GM19395 (cell line): ENCODE results near the gene MDGA2.
"Not testable (repeated sequence)": the region's sequence is repeated elsewhere in the genome, so short reads cannot be mapped to it uniquely, and the experiment has no call there.

ENCODE experiments used
- ATAC-seq: cut with Tn5 transposase; IDR thresholded peaks from one replicate; pipeline ENCODE4 v1.9.1; 2021; ENCODE audit warnings: mild to moderate bottlenecking, moderate library complexity; ENCODE audit not compliant: unreplicated experiment

The MDGA2 gene

GRCh38 chr14:46985529-46986380, 689.6 kb downstream of the MDGA2 start:
- ATAC-seq, result no peak

DNA sequence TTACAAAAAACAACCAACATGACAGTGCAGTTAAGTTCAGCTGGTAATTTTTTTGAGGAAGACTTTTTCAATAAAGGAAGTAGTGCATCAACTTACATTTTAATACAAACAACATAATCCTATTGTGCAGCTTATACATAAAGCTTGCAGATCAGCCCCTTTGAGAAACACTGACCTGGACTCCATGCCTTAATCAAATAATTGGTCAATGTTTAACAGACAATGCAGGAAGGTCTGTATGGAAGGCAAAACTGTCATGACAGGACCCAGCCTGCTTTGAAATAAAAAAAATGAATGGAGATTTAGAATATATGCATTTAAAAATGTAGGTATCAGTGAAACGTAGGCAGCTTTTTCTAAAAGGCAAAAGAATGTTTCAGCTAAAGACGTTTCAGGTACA, 702.1 kb downstream of the MDGA2 start:
- ATAC-seq, result no peak

GRCh38 chr14:46964378-46964777, 711.0 kb downstream of the MDGA2 start:
- ATAC-seq, result no peak

DNA sequence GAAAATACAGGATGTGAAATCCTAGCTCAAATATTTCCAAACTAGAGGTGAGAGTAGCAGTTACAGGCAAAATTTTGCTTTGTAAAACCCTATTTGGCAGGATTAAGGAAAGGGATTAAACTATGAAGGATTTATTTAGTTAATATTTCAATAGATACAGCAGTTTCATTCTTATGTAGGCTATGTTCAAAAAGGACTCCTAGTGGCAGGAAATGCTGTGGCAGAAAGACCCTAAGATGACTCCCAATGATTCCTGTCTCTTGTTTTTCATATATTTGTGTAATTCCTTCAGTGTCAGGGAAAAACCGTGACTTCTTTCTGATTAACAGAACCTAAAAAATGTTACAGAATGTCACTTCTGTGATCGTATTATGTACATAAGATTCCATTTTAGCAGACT, 724.3 kb downstream of the MDGA2 start:
- ATAC-seq, result no peak

GRCh38 chr14:46940611-46941010, 734.8 kb downstream of the MDGA2 start:
- no peak for ATAC-seq

GRCh38 chr14:46920542-46920941, 754.9 kb downstream of the MDGA2 start:
- ATAC-seq, result no peak

GRCh38 chr14:46915539-46915938, 759.9 kb downstream of the MDGA2 start:
- not testable (repeated sequence) for ATAC-seq

GRCh38 chr14:46902837-46903236, 772.6 kb downstream of the MDGA2 start:
- ATAC-seq, result no peak

GRCh38 chr14:46894476-46894875, 780.9 kb downstream of the MDGA2 start:
- ATAC-seq, result no peak

GRCh38 chr14:46887144-46887543, 788.3 kb downstream of the MDGA2 start:
- peak; percentile 79 for ATAC-seq

DNA sequence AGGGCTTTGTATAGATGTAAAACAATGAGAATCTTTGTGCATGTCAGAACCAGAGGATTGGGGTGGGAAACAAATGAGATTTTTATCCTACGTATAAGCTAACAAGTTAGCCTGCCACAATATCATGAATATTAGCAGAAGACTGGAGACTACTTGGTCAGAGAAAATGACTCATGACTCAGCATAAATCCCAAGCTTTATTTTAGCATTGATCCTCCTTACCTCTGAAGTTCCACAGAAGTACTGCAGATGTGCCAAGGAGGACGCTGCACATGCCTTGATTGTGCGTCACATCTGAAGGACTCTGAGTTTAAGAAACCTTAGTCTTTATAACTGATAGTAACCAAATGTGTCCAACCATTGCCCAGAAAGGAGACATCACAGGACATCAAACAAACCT, 789.8 kb downstream of the MDGA2 start:
- ATAC-seq, result no peak

DNA sequence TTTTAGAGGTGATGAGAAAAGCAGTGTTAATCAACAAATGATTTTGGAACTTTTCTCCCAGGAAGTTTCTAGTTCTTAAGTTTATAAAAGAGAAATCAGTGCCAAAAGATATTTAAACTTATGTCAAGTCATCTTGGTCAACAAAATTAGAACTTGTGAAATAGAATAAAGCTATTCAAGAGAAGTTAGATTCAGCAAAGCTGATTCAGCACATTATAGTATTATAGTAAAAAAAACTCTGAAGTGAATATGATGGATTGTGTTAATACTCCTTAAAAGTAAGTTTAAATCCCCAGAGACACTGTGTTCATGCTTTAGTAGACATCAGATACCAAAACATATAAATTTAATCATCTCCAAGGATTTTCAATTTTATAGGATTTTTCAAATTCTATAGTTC, 813.7 kb downstream of the MDGA2 start:
- no peak for ATAC-seq

DNA sequence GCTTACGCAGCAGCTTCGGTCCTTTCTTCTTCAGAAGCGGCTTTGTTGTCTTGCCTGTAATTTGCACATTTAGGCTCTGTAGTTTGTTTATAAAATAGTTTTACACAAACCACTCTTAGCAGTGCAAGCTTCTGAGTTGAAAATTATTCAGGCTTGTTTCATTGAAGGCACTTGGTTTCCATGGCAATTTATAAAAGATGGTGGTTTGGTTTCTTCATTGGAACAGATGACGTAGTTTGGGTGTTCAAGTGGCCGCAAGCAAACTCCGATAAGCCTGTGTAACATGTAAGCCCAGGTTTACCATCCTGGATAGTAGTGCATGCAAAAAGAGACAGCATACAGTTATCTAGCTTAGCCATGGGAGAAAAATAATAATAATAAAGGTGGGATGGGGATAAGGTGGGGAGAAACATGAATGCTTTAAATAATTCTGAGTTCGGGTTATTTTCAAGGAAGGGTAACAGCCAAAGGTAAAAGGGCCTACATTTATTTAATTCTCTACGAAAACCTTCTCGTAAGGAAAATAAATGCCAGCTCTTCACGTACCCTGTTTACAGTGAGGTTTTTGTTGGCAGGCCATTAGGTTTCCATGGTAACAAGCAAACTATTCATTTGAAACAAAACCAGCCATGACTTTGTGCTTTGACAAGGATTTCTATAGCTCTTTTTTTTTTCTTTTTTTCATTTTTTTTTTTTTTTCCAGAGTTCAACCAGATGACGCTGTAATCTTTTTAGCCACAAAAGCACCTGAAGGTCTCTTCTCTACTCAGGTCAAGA, 834.3 kb downstream of the MDGA2 start:
- no peak for ATAC-seq

GRCh38 chr14:46820291-46820690, 855.1 kb downstream of the MDGA2 start:
- no peak for ATAC-seq

- ATAC-seq, result no peak
Measured at GRCh38 chr14:46819117-46819516, 856.3 kb downstream of the MDGA2 start.

DNA sequence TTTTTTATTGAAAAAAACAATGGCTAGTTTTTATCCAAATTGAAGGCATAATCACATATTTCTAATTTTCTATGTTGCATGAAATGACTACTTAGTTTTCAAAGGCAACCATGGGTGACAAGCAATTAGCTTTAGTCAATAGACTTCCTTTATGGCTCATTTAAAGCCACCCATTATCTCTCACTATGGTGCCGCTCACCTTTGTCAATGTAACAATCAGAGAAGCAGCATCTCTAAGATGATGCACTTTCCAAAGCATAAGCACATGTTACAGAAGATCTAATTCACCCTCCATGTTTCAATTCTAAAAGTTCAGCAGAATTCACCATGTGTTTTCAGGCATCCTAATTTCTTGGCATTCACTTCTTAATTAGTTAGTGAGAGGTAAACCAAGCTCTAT, 857.3 kb downstream of the MDGA2 start:
- no peak for ATAC-seq

- ATAC-seq, result no peak
Measured at GRCh38 chr14:46793144-46793543, 882.3 kb downstream of the MDGA2 start.
